ENCODE results near the gene LYPLAL1. TPM values are rescaled to one million over a fixed set of nuclear protein-coding genes. Genes with fewer than 3 reads are reported as not detected.
A peak's percentile ranks its signal among the peaks of the same experiment; 100 is the strongest.

The LYPLAL1 gene
- 13.7 and 15.1 TPM in 2 replicates for total RNA-seq (2014; rRNA removed; shearing (Covaris generic))

DNA sequence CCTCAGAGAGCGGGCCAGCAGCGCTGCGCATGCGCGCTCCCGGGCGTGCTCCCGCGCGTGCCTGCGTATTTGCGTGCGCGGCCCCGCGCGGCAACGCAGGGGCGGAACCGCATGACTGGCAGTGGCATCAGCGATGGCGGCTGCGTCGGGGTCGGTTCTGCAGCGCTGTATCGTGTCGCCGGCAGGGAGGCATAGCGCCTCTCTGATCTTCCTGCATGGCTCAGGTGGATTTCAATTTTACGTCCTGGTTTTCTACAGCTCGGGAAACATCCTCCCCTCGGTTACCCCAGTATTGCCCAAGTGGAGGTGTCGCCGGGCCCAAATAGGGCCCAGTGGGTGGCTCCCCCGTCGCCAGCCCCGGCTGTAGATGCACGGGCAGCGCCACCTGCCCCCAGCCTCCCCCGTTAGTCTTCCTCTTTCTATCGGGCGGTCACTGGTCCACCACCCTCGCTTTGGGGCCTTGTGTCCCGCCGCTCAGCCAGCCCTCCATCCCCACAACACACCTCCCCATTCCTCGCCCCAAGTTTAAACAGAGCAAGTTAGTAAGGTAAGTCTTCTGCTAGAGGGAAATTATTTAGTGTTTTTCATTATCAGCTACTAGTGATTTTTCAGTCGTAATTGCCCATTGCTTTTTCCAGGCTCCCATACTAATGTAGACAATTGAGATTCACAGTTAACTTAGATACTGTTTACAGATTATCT is at the start of gene LYPLAL1:
TSS of gene LYPLAL1 (plus strand) at position 121 of the 702 bp plus-strand sequence. CDS start at position 134, 13 bp downstream.
- peak; percentile 83 for DNase-seq (ENCODE audit: low read depth)

DNA sequence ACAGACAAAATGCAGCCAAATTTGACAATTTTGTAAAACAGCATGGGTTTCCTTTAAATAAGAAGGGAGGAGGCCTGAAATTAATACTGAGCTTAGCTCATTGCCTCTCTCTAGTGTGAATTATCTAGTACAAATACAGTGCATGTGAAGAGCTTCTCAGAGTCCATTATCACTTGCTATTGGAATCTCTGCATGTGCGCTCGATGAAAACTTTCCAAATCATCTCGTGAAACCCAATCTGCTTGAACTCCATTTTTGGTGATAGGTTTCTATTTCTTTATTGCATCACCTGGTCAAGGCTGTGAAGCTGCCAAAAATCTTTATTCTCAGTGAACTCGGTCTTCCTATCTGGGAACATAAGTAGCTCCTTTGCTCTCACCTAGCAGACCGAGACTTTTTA is 49.5 kb upstream of the LYPLAL1 start:
- no peak for DNase-seq (ENCODE audit: low read depth)

DNA sequence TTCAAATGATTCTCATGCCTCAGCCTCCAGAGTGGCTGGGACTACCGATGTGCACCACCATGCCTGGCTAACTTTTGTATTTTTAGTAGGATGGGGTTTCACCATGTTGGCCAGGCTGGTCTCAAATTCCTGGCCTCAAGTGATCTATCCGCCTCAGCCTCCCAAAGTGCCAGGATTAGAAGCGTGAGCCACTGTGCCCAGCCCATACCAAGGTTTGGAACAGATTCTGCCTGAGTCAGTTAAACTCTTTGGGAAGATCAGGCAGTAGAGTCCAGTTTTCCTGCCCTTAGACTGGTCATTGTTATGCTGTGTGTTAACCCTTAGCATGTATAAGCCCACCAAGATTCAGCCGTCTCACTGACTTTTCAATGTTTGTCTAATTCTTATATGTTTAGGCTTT is 48.3 kb upstream of the LYPLAL1 start:
- DNase-seq (ENCODE audit: low read depth): no peak

DNA sequence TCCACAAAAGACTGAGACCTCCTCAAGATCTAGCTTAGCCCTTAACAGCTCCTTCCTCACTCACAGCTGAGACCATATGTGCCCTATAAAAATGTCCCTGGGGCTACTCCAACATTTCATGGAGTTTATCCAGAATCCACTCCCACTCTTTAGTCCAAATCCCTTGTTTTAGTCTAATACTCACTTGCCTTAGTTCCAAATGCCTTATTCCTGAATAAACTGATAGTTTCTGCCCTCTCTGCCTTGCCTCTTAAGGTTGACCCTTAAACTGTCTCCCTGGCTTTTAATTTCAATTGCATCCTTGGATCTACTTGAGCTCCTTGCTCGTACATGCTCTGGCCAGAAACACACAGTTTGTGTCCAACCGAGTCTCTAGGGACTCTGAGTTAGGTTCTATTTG is 47.3 kb upstream of the LYPLAL1 start:
- DNase-seq (ENCODE audit: low read depth): peak; percentile 39

DNA sequence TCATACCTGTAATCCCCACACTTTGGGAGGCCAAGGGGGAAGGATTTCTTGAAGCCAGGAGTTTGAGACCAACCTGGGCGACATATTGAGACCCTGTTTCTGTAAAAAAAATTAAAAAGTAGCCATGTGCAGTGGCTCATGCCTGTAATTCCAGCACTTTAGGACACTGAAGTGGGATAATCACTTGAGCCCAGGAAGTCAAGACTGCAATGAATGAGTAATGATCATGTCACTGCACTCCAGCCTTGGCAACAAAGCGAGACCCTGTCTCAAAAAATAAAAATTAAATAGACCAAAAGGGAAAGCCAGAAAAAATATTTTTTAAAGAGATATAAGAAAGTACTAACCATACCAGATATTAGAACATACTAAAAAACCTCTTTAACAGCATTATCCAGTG is 44.7 kb upstream of the LYPLAL1 start:
- DNase-seq (ENCODE audit: low read depth): peak; percentile 18

DNA sequence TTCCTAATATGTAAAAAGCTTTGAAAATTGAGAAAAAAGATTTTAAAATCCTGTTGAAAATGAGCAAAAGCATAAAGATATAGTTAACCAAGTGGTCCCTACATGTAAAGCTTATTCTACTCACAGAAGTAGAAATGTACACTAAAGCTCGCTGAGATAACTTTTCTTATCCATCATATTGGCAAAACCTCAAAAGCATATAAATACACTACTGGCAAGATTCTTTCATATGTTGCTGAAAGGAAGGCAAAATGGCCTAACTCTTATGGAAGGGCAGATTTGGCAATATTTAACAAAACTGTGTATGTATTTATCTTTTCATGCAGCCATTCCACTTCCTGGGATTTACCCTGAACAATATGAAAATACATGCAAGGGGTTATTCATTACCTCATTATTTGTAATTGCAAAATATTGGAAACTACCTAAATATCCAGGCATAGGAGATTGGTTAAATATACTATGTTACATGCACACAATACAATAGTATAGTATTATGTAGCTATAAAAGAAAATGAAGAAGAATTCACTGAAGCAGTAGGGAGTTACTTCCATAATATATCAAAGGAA is 43.2 kb upstream of the LYPLAL1 start:
- DNase-seq (ENCODE audit: low read depth): no peak

DNA sequence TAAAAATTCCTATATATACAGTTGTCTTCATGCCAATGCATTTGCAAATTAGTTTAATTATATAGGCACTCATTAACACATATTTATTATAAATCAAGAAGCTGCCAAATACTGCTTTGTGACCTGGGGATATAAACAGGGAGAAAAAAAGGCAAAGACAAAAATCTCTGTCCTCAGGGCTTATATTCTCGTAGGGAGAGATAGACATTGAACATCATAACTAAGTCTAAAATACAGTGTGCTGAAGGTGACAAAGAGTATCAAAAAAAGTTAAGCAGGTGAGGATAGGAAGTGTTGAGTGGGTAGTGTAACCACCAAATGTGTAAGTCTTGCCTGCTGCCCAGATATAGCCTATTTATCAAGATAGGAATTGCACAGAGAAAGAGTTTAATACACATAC is 40.7 kb upstream of the LYPLAL1 start:
- DNase-seq (ENCODE audit: low read depth): no peak

DNA sequence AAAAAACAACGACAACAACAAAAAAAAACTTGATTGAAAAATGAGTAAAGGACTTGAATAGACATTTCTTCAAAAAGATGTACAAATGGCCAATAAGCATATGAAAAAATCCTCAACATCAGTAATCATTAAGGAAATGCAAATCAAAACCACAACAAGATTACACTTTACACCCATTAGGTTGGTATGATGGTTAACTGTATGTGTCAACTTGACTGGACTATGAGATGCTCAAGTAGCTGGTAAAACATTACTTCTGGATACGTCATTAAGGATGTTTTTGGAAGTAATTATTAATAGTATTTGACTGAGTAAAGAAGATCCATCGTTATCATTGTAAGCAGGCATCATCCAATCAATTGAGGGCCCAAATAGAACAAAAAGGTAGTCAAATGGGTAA is 34.9 kb upstream of the LYPLAL1 start:
- no peak for DNase-seq (ENCODE audit: low read depth)

DNA sequence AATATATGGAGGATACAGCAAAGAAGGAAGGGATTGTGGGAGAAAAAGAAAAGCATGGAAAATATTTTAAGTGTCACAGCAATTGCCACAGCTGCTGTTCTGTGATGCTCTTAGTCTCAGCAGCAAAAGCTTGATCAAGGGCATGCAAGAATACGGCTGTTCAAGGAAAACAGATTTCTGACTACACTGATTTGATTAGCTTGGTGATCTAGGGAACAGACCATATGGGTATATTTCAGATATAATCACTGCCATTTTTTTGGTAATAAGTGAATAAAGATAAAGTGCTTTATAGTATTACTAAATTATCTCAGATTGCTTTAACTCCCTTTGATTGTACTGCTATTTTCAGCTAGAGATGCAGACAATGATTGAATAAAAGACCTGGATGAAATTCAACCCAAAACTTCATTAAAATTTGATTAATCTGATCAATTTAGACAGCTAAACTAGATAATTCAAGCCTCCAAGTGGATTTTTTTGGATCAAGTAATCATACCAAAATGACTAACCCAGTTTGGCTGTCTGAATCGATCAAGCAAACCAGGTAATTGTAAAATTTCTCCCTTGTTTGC is 33.3 kb upstream of the LYPLAL1 start:
- DNase-seq (ENCODE audit: low read depth): no peak

DNA sequence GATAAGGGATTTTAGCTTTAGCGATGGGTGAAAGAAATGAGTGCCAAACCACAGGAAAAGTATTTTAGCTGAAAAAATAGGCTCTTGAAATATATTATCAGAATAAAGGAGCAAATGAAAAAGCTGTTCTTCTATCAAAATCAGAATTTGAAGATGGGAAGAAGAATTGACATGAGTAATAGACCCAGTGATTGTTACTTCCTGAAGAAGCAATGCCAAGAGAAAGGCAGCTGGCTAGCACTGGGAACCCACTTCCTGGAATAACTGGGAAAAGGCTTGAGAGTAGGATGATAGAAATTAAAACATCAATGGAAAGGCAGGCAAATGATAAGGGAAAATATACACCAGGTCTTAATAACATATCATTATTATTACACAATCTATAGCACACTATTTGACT is 29.9 kb upstream of the LYPLAL1 start:
- peak; percentile 42 for DNase-seq (ENCODE audit: low read depth)

DNA sequence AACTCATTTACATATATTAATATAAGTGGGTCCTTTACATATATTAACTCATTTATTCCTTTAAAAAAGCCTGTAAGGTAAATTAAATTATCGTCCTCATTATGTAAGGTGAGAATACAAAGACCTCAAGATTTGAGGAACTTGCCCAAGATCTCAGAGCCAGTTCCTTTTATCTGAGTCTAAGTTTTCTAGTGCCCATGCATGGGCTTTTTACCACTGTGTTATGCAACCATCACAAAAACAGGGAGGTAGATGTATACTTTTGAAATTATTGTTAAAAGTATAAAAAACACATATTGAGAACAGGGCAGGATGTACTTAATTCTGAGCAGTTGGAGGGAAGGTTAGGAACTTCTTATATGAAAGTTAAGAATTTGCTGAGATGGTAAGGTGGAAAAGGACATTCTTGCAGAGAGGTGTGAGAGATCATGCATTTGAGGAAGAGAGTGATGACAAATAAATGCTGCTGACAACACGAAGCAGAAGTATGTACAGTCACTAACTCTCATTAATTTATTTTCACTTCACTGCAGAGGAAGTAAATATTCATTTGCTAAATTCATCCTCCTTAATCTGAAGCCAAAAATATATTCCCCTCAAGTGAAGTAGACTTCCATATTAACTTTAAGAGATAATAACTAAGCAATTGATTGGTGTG is 28.9 kb upstream of the LYPLAL1 start:
- no peak for DNase-seq (ENCODE audit: low read depth)

DNA sequence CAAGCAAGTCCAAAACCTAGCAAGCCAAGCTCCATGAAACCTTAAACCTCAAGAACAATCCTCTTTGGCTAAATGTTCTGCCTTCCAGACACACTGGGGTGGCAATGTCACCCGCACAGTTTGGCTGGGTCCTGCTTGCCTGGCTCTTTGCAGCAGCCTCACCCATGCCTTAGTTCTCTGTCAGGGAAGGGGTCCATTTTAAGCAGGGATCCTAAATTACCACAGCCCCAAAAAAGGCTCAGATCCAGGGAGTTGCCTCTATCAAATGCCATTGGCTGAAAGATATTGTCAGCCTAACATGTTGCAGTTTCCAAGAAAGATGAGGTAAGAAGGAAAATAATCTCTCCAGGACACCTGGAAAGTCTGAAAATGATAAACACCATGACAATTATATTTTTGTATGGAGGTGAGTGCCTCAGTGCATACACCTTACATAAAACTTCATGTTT is 26.1 kb upstream of the LYPLAL1 start:
- no peak for DNase-seq (ENCODE audit: low read depth)

DNA sequence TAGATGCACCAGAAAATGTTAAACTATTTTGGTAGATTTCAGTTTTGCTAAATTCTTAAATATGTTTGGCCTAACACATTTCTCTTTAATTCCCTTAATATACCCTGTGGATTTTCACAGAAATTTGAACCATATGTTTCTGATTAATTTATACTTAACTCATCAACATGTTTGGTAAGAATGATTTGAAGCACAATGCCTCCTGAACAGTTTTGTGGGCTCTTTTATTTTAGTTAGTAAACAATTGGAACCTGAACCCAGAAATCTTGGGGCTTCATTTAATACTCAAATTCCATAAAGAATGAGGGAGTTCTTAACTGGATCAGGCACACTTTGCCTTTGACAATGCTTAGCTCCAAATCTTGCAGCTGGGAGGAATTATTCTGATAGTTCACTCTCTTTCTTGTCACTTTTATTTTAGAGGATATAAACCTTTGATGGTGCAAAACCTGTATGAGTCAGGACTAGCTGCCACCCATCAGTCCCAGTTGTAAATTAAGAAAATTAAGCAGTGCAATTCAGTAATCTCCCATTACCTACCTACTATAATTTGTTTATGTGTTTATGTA is 24.6 kb upstream of the LYPLAL1 start:
- DNase-seq (ENCODE audit: low read depth): no peak

DNA sequence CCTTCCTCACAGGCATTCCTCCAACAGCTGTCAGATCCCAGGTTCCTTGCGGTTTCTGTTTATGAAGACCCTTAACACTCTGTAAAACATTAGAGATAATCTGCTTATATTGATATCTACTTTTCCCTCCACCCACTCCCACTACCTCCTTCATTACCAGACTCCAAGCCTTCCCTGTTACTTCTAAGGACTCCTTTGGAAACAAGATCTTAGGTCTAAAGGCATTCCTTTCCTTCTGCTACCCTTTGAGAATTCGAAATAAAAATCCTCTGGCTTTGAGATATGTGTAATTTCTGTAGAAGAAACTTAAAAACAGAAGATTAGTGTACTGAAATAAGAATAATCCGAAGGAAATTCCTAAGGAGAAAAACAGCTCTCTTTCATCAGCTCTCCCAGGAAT is 23.7 kb upstream of the LYPLAL1 start:
- DNase-seq (ENCODE audit: low read depth): no peak

DNA sequence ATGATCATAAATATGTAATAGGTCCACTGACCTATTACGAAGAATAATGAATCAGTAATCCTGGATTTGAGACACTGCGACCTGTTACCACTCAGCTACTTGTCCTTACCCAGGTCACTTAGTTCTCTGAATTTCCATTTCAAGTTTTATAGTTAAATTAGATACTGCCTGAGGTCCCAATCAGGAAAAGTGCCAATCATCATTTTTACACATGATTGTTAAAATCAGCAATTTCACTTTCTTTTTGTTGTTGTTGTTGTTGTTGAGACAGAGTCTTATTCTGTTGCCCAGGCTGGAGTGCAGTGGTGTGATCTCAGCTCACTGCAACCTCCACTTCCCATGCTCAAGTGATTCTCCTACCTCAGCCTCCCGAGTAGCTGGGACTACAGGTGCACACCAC is 22.8 kb upstream of the LYPLAL1 start:
- DNase-seq (ENCODE audit: low read depth): no peak

DNA sequence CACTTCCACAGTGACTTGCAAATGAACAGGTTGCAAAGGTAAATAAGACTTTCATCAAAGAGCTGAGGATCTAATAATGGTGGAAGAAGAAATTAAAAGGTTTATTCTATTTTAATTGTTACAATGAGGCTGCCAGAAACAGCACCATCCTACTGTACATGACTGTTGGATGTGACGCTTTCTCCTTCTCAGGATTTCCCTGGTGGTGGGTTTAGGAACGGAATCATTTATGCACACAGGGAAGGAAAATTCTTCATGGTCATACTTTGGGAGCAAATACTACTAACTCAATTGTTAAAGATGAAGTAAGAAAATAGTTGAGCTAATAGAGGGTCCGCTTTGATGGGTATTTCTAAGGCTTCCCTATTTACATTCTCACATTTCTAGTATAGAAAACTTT is 22.2 kb upstream of the LYPLAL1 start:
- no peak for DNase-seq (ENCODE audit: low read depth)

DNA sequence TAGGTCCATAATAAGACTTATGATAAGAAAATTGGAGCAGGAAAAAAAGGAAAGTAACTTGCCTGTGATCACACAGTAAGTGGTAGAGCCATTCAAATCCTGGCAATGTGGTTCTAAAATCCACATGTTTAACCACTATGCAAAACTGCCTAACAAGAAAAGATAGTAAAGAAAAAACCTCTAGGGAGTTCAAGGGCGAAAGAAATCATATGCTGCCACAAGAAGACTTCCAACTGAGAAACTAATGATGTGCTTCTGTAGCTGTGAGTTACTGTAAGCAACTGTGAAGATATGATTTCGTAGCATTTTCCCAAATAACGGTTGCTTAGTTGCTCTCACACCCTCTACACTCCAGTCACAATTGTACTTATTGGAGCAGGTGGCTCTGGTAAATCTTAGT is 20.9 kb upstream of the LYPLAL1 start:
- DNase-seq (ENCODE audit: low read depth): no peak

DNA sequence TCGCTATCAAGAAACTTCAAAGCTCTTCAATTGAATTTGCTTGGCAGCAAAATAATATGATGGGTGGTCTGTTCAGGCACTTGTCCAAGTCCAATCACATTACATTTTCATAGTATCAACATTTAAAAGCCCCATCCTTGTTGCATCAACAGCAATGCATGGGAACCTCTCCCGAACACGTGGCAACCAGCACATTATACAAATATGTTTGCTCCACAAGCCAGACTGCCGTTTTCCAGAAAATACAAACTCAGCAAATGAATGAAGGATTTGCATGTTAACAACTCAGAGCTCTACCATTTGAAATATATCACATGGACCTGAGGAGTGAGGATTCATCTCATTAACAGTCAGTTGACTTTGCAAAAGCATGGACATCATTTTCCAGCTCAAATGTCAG is 20.0 kb upstream of the LYPLAL1 start:
- no peak for DNase-seq (ENCODE audit: low read depth)

DNA sequence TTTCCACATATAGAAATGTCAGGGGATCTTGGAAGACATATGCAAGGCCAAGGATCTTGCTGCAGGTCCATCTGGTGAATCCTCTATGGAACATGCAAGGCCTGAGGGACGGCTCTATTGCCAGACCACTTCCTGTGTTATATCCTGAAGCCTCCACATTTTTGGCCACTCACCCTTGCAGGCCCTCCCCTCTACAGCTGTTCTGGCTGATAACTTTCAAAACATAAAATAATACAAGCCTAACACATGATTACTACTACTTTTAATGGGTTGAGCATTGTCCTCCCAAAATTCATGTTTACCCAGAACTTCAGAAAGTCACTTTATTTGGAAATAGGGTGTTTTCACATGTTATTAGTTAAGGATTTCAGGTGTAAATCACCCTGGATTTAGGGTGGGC is 18.5 kb upstream of the LYPLAL1 start:
- peak; percentile 36 for DNase-seq (ENCODE audit: low read depth)

DNA sequence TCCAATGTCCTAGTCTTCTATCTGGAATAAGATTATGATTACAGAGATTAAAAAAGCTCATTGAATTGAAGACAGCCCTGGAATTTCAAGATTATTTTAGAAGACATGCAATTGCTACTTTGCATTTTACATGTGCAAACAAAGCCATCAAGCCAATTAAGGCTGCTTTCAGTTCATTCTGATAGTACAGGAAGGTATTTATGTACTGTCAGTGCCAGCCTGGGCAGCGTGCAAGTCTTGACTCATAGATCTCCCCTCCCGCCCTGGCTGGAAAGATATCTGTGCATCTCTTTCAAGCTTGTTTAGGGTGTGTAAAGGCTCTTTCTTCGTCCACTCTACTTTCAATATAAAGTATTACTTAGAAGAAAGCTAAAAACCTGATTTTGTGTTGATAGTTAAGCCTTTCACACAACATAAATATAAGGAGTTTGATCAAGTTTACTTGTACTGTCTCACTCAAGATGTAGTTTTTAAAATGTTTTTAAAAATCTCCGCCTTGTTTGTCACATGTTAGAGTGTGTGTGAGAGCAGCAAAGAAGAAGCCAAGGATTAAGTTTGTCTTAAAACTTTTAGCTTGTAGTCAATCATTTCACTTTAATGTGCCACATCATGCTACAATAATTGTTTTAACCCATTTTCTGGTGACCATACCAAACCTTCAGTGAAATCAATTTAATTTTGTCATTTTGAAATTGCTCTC is 13.6 kb upstream of the LYPLAL1 start:
- peak; percentile 57 for DNase-seq (ENCODE audit: low read depth)

DNA sequence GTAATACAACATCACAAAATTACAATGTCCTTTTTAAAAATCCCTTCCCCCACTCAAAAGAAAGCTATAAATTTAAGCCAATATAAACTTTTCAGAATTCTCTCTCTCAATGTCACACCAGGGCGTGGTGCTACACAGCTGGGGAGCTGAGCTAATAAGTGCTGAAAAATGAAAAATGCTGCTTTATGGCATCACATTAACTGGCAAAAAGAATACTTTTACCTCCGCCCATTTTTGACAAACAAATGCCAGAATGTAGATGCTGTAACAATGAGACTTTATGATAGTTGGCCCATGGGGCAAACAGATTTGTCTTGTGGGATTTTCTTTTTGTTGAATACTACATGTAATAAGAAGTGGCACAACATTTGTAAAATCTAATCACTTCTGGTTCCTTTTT is 12.7 kb upstream of the LYPLAL1 start:
- DNase-seq (ENCODE audit: low read depth): no peak

DNA sequence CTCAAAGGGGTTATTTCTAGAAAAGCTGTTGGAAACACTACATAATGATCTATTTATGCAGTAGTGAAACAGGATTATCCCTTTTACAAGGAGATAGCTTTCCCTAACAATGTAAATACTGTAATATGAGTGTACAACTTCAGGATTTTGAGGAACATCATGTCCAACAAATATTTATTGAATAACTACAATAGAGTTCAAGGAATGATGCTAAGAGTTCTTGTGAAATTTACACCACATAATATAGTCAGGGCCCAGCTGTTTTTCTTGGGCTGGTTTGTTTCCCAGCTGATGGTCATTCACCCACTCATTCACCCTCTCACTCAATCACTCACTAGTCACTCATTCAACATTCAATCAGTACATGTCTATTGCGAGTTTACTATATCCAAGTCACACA is 12.3 kb upstream of the LYPLAL1 start:
- no peak for DNase-seq (ENCODE audit: low read depth)

All from RPMI7951 (cell line).